Measurements from ENCODE around the gene PAX8. TPM values are rescaled to one million over a fixed set of nuclear protein-coding genes. Genes with fewer than 3 reads are reported as not detected.

The PAX8 gene
- total and polyA plus RNA-seq, 10 of the 15 experiments (the other 5 are each of a cell fraction or from before 2014, with no cell fraction given): 0.16 to 2.5 (median 0.97) TPM

DNA sequence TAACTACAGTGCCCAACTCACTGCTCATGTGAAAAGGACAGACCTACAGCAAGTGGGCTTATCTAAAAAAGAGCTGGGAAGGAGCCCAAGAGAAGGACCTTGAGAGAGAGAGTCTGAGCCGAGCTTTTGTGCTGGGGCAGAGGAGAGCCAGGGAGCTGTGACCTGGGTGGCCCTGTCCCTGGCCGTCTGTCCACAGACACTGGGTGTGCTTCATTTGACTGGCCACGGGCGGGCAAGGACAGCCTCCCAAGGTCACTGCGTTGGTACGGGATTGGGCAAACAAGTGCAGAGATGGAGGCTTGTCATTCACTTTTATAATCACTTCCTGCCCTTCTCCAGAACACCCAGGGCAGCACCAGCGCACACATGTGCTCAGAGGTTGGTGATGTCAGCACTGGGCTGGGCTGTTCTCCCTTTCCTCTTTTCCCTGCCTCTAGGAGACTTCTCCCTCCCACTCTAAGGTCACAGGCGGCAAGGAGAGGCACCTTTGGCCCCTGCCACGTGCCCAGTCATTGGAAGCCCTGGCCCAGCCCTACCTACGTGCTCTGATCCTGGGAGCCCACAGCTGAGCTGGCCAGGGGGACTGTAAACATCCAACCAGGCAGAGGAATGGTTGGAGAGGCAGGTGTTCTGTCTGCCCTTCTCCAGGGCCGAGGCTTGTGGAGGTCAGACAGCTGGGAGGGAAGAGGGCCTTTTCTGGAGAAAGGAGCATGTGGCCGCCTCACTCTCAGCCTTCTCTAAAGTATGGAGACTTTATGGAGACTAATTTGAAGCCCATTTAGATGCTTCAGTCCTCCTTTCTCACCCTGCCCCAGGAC lies 111.4 kb downstream of the PAX8 start:
- Histone ChIP-seq H3K27me3 (replicated peaks in 1 of 2; ENCODE audit: control insufficient read depth in 2 of 2, insufficient read depth in 2 of 2, low read length in 1 of 2) (no peaks in the 10 kb centered on the region), H3K9ac (ENCODE audit: control insufficient read depth, insufficient read depth, low read length) (no peak overlapping the region), H3K4me1 (ENCODE audit: control insufficient read depth, insufficient read depth, low read length) (peaks cover 11% of the 10 kb centered on the region), H3K79me2 (ENCODE audit: control insufficient read depth, insufficient read depth, low read length) (no peaks in the 10 kb centered on the region), H3K4me3 (no peak overlapping the region), H4K20me1 (ENCODE audit: control insufficient read depth, insufficient read depth) (no peaks in the 10 kb centered on the region), H3K9me3 (replicated peaks; ENCODE audit: control insufficient read depth, insufficient read depth, low read length) (no peaks in the 10 kb centered on the region; the same call in 1 of the 3 replicates), H3K4me2 (ENCODE audit: control insufficient read depth, insufficient read depth) (no peak overlapping the region), H2AFZ (ENCODE audit: control insufficient read depth, low read depth, low read length) (no peak overlapping the region), H3K27ac (ENCODE audit: control insufficient read depth, insufficient read depth) (no peak overlapping the region), H3K36me3 (ENCODE audit: control insufficient read depth in 2 of 2, insufficient read depth in 2 of 2, low read length in 1 of 2) (no peaks in the 10 kb centered on the region)
- TF ChIP-seq SP1 (IDR thresholded peaks at IDR 0.05; ENCODE audit: low read depth, low read length) (no peak), LARP7 (IDR thresholded peaks at IDR 0.05) (no peak), EGR1 (IDR thresholded peaks at IDR 0.05; ENCODE audit: borderline replicate concordance in 1 of 2, low read depth in 2 of 2, low read length in 2 of 2) (no peak), MYB (IDR thresholded peaks at IDR 0.05; ENCODE audit: borderline replicate concordance, low read depth, low read length) (no peak)
- TF ChIP-seq, protein P1, sequence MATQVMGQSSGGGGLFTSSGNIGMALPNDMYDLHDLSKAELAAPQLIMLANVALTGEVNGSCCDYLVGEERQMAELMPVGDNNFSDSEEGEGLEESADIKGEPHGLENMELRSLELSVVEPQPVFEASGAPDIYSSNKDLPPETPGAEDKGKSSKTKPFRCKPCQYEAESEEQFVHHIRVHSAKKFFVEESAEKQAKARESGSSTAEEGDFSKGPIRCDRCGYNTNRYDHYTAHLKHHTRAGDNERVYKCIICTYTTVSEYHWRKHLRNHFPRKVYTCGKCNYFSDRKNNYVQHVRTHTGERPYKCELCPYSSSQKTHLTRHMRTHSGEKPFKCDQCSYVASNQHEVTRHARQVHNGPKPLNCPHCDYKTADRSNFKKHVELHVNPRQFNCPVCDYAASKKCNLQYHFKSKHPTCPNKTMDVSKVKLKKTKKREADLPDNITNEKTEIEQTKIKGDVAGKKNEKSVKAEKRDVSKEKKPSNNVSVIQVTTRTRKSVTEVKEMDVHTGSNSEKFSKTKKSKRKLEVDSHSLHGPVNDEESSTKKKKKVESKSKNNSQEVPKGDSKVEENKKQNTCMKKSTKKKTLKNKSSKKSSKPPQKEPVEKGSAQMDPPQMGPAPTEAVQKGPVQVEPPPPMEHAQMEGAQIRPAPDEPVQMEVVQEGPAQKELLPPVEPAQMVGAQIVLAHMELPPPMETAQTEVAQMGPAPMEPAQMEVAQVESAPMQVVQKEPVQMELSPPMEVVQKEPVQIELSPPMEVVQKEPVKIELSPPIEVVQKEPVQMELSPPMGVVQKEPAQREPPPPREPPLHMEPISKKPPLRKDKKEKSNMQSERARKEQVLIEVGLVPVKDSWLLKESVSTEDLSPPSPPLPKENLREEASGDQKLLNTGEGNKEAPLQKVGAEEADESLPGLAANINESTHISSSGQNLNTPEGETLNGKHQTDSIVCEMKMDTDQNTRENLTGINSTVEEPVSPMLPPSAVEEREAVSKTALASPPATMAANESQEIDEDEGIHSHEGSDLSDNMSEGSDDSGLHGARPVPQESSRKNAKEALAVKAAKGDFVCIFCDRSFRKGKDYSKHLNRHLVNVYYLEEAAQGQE (IDR thresholded peaks at IDR 0.05; ENCODE audit: low read depth, low read length): no peak
- 87% methylated on average over 12 of the region's 12 CpGs for WGBS (ENCODE audit: insufficient coverage, insufficient replicate concordance, low lambda C conversion rate, missing lambda C conversion rate)
- ChIA-PET SMC1A (ENCODE audit: uncharacterized antibody, unreplicated experiment) (interaction anchor here (1.4 to 1.6 kb wide), 2 partner anchors 8 to 87 kb away, joined by 3 read pairs; no protein-coding TSS in a partner anchor), POLR2A (no interaction called here), CTCF (interaction anchor here (5.4 kb wide), 1 partner anchor 30 kb away, joined by 29 read pairs; no protein-coding TSS in a partner anchor), RAD21 (ENCODE audit: unreplicated experiment) (no interaction called here)
- DNase-seq (ENCODE audit: low read depth, low spot score): no peak
- FAIRE-seq: no peak
- no peak; the same call in 2 of the 3 replicates for ATAC-seq
- intact Hi-C loops (cut with micrococcal nuclease; ENCODE audit: unreplicated experiment): no loop called here
- BruUV-seq (replicated peaks): no TSS peak
- in situ Hi-C loops (cut with MboI): no loop called here

Measured in GM12878 (cell line).